SK-N-MC (cell line): ENCODE results near the gene HSD3B7.

ENCODE experiments used
- EZH2 ChIP-seq: fragments of 200-600 bp; sonication (generic); IDR thresholded peaks from one replicate; pipeline ENCODE4 v1.6.1; 2017; ENCODE audit warnings: antibody characterized with exemption
- POLR2AphosphoS5 ChIP-seq: IDR thresholded peaks from 2 replicates; pipeline ENCODE4 v1.6.1; 2012; ENCODE audit warnings: mild to moderate bottlenecking, low read depth, low read length, borderline replicate concordance

GRCh38 chr16:31002250-31002700 is 17.3 kb downstream of the HSD3B7 start:
- TF ChIP-seq EZH2 (no peak), POLR2AphosphoS5 (no peak)
